IgD-negative memory B cell (primary cell): ENCODE data around the gene MOSMO. TPM values are rescaled to one million over a fixed set of nuclear protein-coding genes. Genes with fewer than 3 reads are reported as not detected.
A peak's percentile ranks its signal among the peaks of the same experiment; 100 is the strongest.
"Not testable (repeated sequence)": the region's sequence is repeated elsewhere in the genome, so short reads cannot be mapped to it uniquely, and the experiment has no call there.

Source experiments
- H3K27ac Mint-ChIP-seq, 3 donors: one replicate each; pipeline ENCODE4 v1.8.0; 2020 to 2022; ENCODE audit warnings: mild to moderate bottlenecking in 3 of 3, mixed read lengths in 3 of 3, moderate library complexity in 1 of 3
- H3K27me3 Mint-ChIP-seq: one replicate; pipeline ENCODE4 v1.8.0; 2021; ENCODE audit warnings: mixed read lengths
- H3K36me3 Mint-ChIP-seq: one replicate; pipeline ENCODE4 v1.8.0; 2020; ENCODE audit warnings: mild to moderate bottlenecking, mixed read lengths
- H3K4me1 Mint-ChIP-seq, 3 donors: one replicate each; pipeline ENCODE4 v1.8.0; 2020 to 2022; ENCODE audit warnings: mixed read lengths in 3 of 3, mild to moderate bottlenecking in 1 of 3
- H3K4me3 Mint-ChIP-seq, 4 donors: one replicate each; pipeline ENCODE4 v1.8.0; 2020 to 2022; ENCODE audit warnings: mild to moderate bottlenecking in 4 of 4, mixed read lengths in 4 of 4, moderate library complexity in 3 of 4
- H3K9me3 Mint-ChIP-seq, 3 donors: one replicate each; pipeline ENCODE4 v1.8.0; 2020 to 2021; ENCODE audit warnings: mixed read lengths in 3 of 3, mild to moderate bottlenecking in 1 of 3
- polyA plus RNA-seq: library from polyadenylated mRNA; unstranded; fragments of 300-500 nt; fragmentation: Illumina TruSeq; gene quantifications from one replicate; pipeline ENCODE4 v1.2.3, GENCODE V29; 2021

The MOSMO gene
- polyA plus RNA-seq, 1 donor from 2014 or later: 4.1 TPM

DNA sequence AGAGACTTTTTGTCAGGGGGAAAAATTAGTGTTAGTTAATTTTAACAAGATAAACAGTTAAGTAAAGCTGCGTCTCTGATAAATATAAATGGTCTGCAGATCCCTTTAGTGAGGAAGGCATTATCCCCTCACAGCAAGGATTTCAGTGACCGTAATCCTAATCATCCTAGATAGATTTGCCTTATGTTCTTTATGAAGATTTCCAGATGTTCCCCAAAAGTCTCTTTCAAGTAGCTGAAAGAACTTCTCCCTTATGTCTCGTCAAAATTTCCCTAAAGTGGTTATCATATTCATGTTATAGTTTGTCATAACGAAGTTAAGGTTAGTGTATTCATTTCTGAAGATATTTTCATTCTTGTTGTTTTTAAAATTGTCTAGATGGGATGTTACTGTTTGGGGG, 5.6 kb downstream of the MOSMO start:
- Mint-ChIP-seq H3K27ac (no peak overlapping the region), H3K4me1 (peaks cover 26 to 56% (median 38%) of the 10 kb centered on the region in 3 donors), H3K36me3 (peaks cover 1% of the 10 kb centered on the region), H3K4me3 (peak overlapping the region in 1 of 4 donors; percentile 47), H3K27me3 (no peaks in the 10 kb centered on the region), H3K9me3 (no peaks in the 10 kb centered on the region)

DNA sequence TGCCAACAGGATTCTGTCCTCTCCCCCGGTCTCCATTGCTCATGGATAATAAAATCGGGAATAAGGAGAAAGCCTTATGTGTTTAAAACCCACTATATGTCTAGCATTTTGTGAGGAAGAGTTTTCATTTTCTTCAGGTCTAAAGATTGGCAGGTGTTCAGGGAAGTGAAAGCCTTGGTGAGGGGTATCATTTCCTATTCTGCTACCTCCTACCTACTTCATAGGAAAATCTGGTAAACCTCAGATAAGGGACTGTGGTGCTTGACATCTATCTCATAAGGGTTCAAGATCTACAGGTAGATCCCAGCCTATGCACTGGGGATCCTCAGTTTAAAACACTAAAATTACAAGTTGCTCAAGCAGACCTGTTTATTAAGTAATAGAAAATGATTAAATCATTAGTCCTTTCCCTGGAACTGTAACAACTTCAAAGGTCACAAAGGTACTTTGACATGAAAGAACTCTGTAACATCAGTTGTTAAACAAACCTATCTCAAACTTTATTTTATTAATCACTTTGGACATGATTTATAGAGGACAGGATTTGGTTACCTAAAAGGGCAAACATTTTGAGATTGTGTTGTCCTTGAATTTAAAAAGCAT, 6.5 kb downstream of the MOSMO start:
- Mint-ChIP-seq H3K27ac (no peak overlapping the region), H3K27me3 (no peaks in the 10 kb centered on the region), H3K4me1 (peaks cover 28 to 57% (median 38%) of the 10 kb centered on the region in 3 donors), H3K4me3 (peak overlapping the region in 1 of 4 donors; percentile 47), H3K36me3 (peaks cover 2% of the 10 kb centered on the region), H3K9me3 (no peaks in the 10 kb centered on the region)

DNA sequence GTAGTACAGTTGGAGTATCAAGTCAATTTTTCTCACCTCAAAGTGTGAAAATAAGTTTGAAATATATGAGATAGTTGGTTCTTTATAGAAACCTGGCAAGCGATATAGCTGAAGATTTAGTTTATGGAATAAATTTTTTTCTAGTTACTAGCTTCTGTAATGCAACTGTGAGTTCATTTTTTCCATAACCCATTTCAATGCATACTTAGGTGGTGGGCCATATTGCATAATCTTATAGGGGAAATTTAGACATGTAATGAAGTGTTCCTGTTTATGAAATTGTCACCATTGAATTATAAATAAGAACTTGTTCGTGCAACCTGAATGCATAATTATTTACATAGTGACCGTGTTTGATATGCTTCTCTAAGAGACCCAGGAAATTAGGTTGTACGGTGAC, 9.0 kb downstream of the MOSMO start:
- Mint-ChIP-seq H3K9me3 (no peaks in the 10 kb centered on the region), H3K27me3 (no peaks in the 10 kb centered on the region), H3K36me3 (peaks cover 5% of the 10 kb centered on the region), H3K4me3 (no peak overlapping the region), H3K4me1 (peaks cover 21 to 47% (median 29%) of the 10 kb centered on the region in 3 donors), H3K27ac (no peak overlapping the region)

DNA sequence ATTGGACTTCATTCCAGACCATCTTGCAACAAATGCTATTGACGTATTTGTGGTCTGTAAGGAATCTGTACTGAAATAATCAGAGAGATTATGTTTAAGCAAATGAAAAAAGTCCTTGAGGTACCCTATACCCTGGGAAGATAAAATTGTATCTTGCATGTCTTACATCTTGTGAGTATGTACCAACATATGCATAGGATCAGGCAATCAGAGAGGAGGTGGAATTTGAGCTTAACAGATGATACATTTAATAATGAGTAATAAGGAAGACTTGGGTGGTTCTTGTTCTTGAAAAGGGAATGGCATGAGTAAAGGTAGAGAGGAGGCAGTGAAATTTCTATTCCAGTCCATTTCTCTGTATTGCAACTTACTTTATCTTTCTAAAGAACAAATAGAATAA, 10.6 kb downstream of the MOSMO start:
- Mint-ChIP-seq H3K4me1 (peaks cover 16 to 40% (median 17%) of the 10 kb centered on the region in 3 donors), H3K27me3 (no peaks in the 10 kb centered on the region), H3K9me3 (no peaks in the 10 kb centered on the region), H3K4me3 (no peak overlapping the region), H3K27ac (no peak overlapping the region), H3K36me3 (peaks cover 5% of the 10 kb centered on the region)

DNA sequence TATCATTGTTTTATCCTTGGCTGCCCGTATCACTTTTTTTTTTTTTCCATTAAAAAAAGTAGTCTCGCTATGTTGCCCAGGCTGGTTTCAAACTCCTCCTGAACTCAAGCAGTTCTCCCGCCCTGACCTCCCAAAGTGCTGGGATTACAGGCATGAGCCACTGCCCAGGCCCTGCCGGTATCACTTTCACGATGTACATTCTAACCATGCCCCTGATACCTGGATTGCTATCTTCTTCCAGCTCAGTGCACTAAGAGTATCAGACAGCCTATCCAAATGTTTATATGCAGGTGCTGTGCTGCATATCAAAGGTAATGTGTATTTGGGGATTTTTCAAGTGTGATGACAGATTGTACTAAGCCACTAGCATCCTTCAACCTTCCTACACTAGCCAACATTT, 14.2 kb downstream of the MOSMO start:
- Mint-ChIP-seq H3K27me3 (no peaks in the 10 kb centered on the region), H3K36me3 (peaks cover 8% of the 10 kb centered on the region), H3K4me3 (no peak overlapping the region), H3K27ac (no peak overlapping the region), H3K9me3 (no peaks in the 10 kb centered on the region), H3K4me1 (peaks cover 12 to 30% (median 14%) of the 10 kb centered on the region in 3 donors)

DNA sequence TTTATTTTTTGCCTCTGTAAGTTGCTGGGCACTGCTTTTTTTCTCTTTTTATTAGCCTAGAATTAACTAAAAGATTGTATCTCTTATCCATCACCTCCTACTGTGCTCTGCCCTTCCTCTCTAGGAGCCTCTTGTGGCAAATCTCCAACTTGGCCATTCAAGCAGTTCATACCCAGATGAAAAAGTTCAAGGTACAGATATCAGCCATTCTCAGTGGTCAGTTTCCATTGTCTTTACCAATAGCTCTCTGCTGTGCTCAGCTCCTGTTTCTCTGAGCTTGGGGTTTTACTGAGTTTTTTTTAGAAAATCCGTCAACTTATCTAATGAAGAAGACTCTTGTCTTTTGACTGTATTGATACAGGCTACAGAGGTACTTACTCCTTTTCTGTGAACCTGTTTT, 15.6 kb downstream of the MOSMO start:
- Mint-ChIP-seq H3K27ac (no peak overlapping the region), H3K9me3 (no peaks in the 10 kb centered on the region), H3K4me3 (no peak overlapping the region), H3K36me3 (peaks cover 8% of the 10 kb centered on the region), H3K4me1 (peaks cover 13 to 32% (median 27%) of the 10 kb centered on the region in 3 donors), H3K27me3 (no peaks in the 10 kb centered on the region)

DNA sequence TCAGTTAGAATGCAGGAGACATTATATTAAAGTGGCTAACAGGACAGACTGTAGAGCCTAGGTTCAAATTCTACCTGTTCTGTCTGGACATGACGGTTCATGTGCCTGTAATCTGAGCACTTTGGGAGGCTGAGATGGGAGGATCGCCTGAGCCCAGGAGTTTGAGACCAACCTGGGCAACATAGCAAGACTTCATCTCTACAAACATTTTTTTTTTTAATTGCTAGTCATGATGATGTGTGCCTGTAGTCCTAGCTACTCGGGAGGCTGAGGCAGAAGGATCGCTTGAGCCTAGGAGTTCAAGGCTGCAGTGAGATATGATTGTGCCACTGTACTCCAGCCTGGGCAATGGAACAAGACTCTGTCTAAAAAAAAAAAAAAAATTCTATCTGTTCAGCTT, 16.9 kb downstream of the MOSMO start:
- Mint-ChIP-seq H3K4me1 (peaks cover 13 to 26% (median 22%) of the 10 kb centered on the region in 3 donors), H3K36me3 (peaks cover 10% of the 10 kb centered on the region)
- H3K9me3 Mint-ChIP-seq, H3K27me3 Mint-ChIP-seq, H3K27ac Mint-ChIP-seq, H3K4me3 Mint-ChIP-seq: not testable (repeated sequence)

DNA sequence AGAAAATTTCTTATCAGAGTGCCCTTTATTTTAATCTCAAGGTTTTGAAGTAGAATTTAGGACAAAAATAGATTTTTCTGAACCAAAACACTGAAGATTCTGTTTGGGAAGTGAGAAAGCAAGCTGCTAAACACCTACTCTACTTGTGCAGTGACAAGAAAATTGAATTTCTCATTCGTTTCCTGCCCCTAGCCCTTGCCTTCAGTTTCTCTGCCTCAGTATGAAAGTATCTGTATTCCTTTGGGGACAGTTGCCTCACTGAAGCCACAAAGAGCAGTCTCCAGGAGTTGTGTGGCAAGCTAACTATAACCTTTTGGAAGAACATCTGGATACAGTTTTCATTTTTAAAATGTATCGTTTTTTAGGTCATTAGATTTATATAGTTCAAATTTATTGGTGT, 19.7 kb downstream of the MOSMO start:
- H3K27me3 Mint-ChIP-seq: no peaks in the 10 kb centered on the region
- peaks cover 16% of the 10 kb centered on the region for H3K36me3 Mint-ChIP-seq
- peak overlapping the region in 1 of 4 donors; percentile 29 for H3K4me3 Mint-ChIP-seq
- H3K4me1 Mint-ChIP-seq: peaks cover 13 to 27% (median 25%) of the 10 kb centered on the region in 3 donors
- peaks cover 0 to 3% (median 0%) of the 10 kb centered on the region in 3 donors for H3K9me3 Mint-ChIP-seq
- peak overlapping the region in 1 of 3 donors; percentile 37 for H3K27ac Mint-ChIP-seq

DNA sequence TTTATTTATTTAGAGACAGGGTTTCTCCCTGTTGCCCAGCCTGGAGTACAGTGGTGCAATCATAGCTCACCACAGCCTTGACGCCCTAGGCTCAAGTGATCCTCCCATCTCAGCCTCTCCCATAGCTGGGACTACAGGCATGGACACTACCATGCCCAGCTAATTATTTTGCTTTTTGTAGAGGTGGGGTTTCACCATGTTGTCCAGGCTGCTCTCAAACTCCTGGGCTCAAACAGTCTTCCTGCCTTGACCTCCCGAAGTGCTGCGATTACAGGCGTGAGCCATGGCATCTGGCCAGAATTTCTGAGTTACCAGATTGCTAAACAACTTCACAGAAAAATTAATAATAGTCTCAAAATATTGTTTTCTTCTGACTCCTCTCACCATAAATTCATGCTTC, 21.7 kb downstream of the MOSMO start:
- Mint-ChIP-seq H3K4me3 (no peak overlapping the region), H3K9me3 (peaks cover 0 to 3% (median 0%) of the 10 kb centered on the region in 3 donors), H3K27ac (no peak overlapping the region), H3K4me1 (peaks cover 15 to 27% (median 26%) of the 10 kb centered on the region in 3 donors), H3K27me3 (no peaks in the 10 kb centered on the region), H3K36me3 (peaks cover 15% of the 10 kb centered on the region)

DNA sequence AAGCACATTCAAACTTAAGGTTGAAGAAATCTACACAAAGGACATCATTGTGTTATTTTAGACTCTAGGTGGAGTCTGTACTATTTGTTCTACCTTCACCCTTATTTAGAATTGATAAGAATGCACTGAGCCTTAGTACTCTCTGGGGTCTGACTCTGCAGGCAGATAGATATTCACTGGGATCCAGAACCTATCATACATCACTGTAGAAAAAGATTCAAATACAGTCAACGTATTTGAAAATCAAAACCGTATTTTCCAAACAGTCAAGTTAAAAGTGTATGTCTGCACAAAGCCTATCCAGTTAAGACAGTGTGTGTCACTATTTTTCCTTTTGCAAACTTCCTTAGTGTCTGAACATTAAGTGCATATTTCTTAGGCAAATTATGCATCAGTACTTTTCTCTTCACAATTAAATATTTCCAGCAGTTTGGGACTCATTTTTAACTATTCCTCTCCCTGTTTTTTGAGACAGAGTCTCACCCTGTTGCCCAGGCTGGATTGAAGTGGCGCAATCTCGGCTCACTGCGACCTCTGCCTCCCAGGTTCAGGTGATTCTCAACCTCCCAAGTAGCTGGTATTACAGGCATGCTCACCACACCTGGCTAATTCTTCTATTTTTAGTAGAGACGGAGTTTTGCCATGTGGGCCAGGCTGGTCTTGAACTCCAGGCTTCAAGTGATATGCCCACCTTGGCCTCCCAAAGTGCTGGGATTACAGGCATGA, 22.3 kb downstream of the MOSMO start:
- peaks cover 0 to 3% (median 0%) of the 10 kb centered on the region in 3 donors for H3K9me3 Mint-ChIP-seq
- no peak overlapping the region for H3K27ac Mint-ChIP-seq
- peaks cover 19 to 33% (median 31%) of the 10 kb centered on the region in 3 donors for H3K4me1 Mint-ChIP-seq
- H3K27me3 Mint-ChIP-seq: no peaks in the 10 kb centered on the region
- H3K36me3 Mint-ChIP-seq: peaks cover 18% of the 10 kb centered on the region
- H3K4me3 Mint-ChIP-seq: no peak overlapping the region

DNA sequence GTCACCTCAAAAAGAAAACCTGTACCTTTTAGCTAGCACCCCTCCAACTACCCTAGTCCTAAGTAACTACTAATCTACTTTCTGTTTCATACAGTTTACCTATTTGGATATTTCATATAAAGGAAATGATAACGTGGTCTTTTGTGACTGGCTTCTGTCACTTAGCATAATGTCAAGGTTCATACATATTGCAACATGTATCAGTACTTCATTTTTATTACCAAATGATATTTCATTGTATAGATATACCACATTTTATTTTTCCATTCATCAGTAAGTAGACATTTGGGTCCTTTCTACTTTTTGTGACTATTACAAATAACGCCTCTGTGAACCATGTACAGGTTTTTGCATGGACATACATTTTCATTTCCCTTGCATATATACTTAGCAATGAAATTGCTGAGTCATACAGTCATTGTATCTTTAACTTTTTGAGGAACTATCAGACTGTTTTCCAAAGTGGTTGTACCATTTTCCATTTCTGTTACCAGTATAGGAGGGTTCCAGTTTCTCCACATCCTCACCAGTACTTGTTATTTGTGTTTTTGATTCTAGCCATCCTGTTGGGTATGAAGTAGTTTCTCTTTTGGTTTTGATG, 23.7 kb downstream of the MOSMO start:
- H3K9me3 Mint-ChIP-seq: peaks cover 0 to 3% (median 0%) of the 10 kb centered on the region in 3 donors
- peaks cover 18% of the 10 kb centered on the region for H3K36me3 Mint-ChIP-seq
- H3K4me3 Mint-ChIP-seq: no peak overlapping the region
- H3K27me3 Mint-ChIP-seq: no peaks in the 10 kb centered on the region
- H3K4me1 Mint-ChIP-seq: peaks cover 15 to 33% (median 26%) of the 10 kb centered on the region in 3 donors
- H3K27ac Mint-ChIP-seq: no peak overlapping the region

DNA sequence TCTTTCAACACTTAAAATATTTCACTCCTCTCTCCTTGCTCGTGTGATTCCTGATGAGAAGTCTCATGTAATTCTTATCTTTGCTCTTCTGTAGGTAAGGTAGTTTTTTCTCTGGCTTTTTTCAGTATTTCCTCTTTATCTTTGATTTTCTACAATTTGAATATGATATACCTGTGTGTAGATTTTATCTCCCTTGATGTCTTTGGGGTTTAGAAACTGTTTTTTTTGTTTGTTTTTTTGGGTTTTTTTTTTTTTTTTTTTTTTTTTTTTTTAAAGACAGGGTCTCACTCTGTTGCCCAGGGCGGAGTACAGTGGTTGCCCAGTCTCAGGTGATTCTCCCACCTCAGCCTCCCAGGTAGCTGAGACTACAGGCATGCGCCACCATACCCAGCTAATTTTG, 26.6 kb downstream of the MOSMO start:
- H3K27ac Mint-ChIP-seq: peak overlapping the region in 1 of 3 donors; percentile 77
- H3K36me3 Mint-ChIP-seq: peaks cover 19% of the 10 kb centered on the region
- no peak overlapping the region for H3K4me3 Mint-ChIP-seq

DNA sequence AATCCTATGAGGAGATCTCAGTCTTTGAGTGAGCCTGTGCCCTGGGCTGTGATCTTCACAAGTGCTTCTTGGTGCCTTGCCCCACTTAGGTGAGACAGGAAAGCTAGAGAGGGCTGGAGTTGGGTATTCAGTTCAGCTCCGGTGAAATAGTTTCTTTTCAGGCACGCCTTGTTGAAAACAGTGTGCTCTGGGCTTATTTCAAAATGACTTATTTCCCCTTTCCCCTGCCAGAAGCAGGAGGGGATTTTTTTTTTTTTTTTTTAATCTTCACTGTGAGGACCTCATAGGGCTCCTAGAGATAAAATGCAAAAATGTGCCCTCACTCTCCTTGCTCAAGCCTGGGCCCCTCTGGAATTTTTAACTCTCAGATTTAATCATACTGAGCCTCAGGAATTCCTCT, 27.2 kb downstream of the MOSMO start:
- H3K36me3 Mint-ChIP-seq: peaks cover 15% of the 10 kb centered on the region
- H3K4me3 Mint-ChIP-seq: peak overlapping the region in 2 of 4 donors; percentile 34 to 86
- H3K27ac Mint-ChIP-seq: peak overlapping the region in 1 of 3 donors; percentile 77
- peaks cover 0 to 3% (median 0%) of the 10 kb centered on the region in 3 donors for H3K9me3 Mint-ChIP-seq
- no peaks in the 10 kb centered on the region for H3K27me3 Mint-ChIP-seq
- peaks cover 9 to 14% (median 14%) of the 10 kb centered on the region in 3 donors for H3K4me1 Mint-ChIP-seq

More for the DNA sequence above, 26.6 kb downstream of the MOSMO start:
- Mint-ChIP-seq H3K27me3 (no peaks in the 10 kb centered on the region), H3K4me1 (peaks cover 9 to 14% (median 14%) of the 10 kb centered on the region in 3 donors), H3K9me3 (peaks cover 0 to 3% (median 0%) of the 10 kb centered on the region in 3 donors)

DNA sequence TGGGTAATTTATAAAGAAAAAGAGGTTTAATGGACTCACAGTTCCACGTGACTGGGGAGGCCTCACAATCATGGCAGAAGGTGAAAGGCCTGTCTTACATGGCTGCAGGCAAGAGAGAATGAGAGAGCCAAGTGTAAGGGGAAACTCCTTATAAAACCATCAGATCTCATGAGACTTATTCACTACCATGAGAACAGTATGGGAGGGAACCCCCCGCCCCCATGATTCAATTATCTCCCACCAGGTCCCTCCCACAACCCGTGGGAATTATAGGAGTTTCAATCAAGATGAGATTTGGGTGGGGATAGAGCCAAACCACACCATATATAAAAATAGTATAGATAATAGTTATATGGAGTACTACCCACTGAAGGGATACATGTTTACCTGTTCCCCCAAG, 36.0 kb downstream of the MOSMO start:
- not testable (repeated sequence) for H3K4me1 Mint-ChIP-seq, H3K27me3 Mint-ChIP-seq, H3K4me3 Mint-ChIP-seq, H3K36me3 Mint-ChIP-seq, H3K9me3 Mint-ChIP-seq
- peak overlapping the region in 1 of 3 donors; percentile 11 for H3K27ac Mint-ChIP-seq

DNA sequence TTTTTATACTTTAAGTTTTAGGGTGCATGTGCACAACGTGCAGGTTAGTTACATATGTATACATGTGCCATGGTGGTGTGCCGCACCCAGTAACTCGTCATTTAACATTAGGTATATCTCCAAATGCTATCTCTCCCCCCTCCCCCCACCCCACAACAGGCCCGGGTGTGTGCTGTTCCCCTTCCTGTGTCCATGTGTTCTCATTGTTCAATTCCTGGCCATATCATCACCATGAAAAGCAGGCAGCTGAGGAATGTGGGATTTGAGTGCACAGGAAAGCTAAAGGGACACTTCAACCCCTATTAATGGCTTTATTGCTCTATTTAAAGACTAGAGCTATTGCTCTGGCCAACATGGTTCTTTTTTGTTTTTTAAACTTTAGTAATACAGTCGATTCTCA, 38.0 kb downstream of the MOSMO start:
- H3K36me3 Mint-ChIP-seq, H3K4me1 Mint-ChIP-seq, H3K4me3 Mint-ChIP-seq, H3K27ac Mint-ChIP-seq, H3K9me3 Mint-ChIP-seq, H3K27me3 Mint-ChIP-seq: not testable (repeated sequence)
